ENCODE data around the gene MARCHF10. TPM values are rescaled to one million over a fixed set of nuclear protein-coding genes. Genes with fewer than 3 reads are reported as not detected.
A peak's percentile ranks its signal among the peaks of the same experiment; 100 is the strongest.

The MARCHF10 gene
- total RNA-seq, 6 donors from 2014 or later = 0.72 to 7.2 (median 3.2) TPM

DNA sequence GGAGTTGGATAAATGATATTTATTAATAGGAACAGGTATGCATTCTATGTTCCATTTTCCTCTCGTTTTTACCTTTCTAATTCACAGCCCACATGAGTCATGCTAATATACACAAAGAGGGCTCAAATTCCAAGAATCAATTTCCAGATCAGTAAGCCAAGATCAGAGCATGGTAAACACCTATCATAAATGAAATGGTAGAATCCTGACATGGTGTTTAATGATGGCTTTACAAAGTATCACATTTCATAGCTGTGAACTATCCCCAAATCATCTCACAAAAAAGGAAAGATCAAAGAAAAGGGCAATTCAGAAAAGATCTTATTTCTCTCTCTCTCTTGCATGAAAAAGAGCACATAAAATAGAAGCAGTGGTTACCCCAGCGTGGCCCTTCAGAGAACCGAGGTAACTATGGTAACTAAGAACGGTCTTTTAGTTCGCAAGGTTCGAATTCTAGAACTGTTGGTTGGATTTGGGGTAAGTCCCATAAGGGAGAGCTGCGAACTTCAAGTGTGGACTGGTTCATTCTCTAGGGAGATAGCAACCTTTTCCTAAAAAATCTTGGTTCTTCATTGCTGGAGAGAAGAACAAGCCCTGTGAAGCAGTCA is 73.0 kb downstream of the MARCHF10 start:
- H3K4me3 ChIP-seq = no peak overlapping the region
- no peaks in the 10 kb centered on the region for H3K36me3 ChIP-seq
- no peak overlapping the region for H3K27ac ChIP-seq
- WGBS, 2 donors = 78 to 80% methylated on average over 7 of the region's 7 CpGs
- H3K9me3 ChIP-seq = no peaks in the 10 kb centered on the region
- no peak for ATAC-seq (ENCODE audit: low FRiP score in 2 of 2)
- TF ChIP-seq EP300 (IDR thresholded peaks at IDR 0.05) (no peak), POLR2AphosphoS5 (IDR thresholded peaks at IDR 0.05) (no peak), POLR2A (IDR thresholded peaks at IDR 0.05) (no peak)
- TF ChIP-seq, protein P1, sequence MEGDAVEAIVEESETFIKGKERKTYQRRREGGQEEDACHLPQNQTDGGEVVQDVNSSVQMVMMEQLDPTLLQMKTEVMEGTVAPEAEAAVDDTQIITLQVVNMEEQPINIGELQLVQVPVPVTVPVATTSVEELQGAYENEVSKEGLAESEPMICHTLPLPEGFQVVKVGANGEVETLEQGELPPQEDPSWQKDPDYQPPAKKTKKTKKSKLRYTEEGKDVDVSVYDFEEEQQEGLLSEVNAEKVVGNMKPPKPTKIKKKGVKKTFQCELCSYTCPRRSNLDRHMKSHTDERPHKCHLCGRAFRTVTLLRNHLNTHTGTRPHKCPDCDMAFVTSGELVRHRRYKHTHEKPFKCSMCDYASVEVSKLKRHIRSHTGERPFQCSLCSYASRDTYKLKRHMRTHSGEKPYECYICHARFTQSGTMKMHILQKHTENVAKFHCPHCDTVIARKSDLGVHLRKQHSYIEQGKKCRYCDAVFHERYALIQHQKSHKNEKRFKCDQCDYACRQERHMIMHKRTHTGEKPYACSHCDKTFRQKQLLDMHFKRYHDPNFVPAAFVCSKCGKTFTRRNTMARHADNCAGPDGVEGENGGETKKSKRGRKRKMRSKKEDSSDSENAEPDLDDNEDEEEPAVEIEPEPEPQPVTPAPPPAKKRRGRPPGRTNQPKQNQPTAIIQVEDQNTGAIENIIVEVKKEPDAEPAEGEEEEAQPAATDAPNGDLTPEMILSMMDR (IDR thresholded peaks at IDR 0.05) = no peak
- no peak for DNase-seq
- H3K4me1 ChIP-seq = no peaks in the 10 kb centered on the region
- no peaks in the 10 kb centered on the region for H3K27me3 ChIP-seq

DNA sequence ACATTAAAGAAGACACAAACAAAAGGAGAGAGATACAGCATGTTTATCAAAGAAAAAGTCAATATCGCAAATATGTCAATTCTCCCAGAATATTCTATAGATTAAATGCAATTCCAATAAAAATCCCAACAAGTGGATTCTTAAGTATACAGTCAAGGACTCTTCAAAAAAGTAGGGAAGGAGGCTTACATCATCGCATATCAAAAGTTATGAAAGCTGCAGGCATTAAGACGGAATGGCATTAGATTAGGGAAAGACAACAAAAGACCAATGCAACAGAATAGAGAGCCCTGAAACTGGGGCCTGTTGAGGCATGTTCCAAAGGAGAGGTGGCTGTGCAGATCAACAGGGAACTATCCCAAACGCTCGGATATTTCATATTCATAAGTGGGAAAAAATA is 76.0 kb downstream of the MARCHF10 start:
- no peak for DNase-seq
- Histone ChIP-seq H3K4me3 (no peak overlapping the region), H3K27me3 (no peaks in the 10 kb centered on the region), H3K27ac (no peak overlapping the region), H3K4me1 (no peaks in the 10 kb centered on the region), H3K9me3 (no peaks in the 10 kb centered on the region), H3K36me3 (no peaks in the 10 kb centered on the region)
- no peak for TF ChIP-seq EP300 (IDR thresholded peaks at IDR 0.05)
- no peak for TF ChIP-seq POLR2AphosphoS5 (IDR thresholded peaks at IDR 0.05)
- TF ChIP-seq, protein P1 (IDR thresholded peaks at IDR 0.05) = no peak
- no peak for TF ChIP-seq POLR2A (IDR thresholded peaks at IDR 0.05)
- no peak for ATAC-seq (ENCODE audit: low FRiP score in 2 of 2)
- 50 to 71% methylated on average over 5 of the region's 5 CpGs for WGBS, 2 donors

DNA sequence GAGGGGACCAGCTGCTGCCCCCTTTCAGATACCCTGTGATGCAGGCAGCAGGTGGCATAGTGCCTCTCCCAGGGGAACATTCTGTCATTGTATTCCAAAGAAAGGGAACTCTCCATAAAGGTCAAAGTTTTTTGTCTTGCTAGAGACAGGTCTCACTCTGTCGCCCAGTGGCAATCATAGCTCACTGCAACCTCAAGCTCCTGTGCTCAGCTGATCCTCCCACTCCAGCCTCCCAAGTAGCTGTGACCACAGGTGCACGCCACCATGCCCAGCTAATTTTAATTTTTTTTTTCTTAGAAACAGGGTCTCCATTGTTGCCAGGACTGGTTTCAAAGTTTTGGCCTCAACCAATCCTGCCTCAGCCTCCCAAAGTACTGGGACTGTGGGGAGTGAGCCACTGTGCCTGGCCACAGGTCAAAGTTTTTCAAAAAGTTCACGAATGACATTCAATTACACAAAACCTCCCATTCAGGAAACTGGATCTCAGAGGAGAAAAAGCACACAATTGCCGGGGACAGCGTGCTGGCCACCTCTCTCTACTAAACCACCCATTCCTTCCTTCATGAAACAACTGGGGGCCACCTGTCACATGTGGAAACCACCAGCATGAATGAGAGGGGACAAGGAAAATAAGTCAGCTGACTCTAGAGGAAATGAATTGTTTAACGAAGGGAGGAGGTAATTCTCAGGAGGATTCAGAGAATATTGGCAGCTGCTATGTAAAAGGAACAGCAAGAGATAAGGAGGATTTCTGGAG is 80.0 kb downstream of the MARCHF10 start:
- WGBS, 2 donors = 58 to 65% methylated on average over 6 of the region's 6 CpGs
- Histone ChIP-seq H3K36me3 (no peaks in the 10 kb centered on the region), H3K4me1 (peaks cover 0 to 4% (median 0%) of the 10 kb centered on the region in 4 donors), H3K27ac (no peak overlapping the region), H3K9me3 (no peaks in the 10 kb centered on the region), H3K4me3 (no peak overlapping the region), H3K27me3 (no peaks in the 10 kb centered on the region)
- DNase-seq = no peak
- TF ChIP-seq, protein P1 (IDR thresholded peaks at IDR 0.05) = no peak
- no peak for TF ChIP-seq POLR2A (IDR thresholded peaks at IDR 0.05)
- TF ChIP-seq EP300 (IDR thresholded peaks at IDR 0.05) = no peak
- no peak for TF ChIP-seq POLR2AphosphoS5 (IDR thresholded peaks at IDR 0.05)
- ATAC-seq (ENCODE audit: low FRiP score in 2 of 2) = no peak

DNA sequence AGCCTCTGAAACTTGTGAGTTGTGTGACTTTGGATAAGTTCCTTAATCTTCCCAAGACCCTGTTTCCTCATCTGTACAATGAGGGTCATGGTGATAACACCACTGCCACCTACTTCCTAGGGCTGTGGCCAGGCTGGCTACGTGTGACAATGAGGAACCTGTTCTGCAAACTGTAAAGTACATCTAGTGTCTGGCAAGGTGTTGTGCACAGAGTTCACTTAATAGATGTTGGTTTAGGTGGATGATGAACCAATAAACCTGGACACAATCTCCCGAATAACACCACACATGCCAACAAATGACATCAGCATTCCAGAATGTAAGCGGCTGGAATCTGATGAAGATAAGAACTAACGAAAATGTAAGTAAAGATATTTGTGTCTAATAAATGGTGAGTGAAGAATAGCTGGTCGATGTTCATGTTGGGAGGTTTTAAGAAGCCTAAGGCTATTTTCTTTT is 82.3 kb downstream of the MARCHF10 start:
- no peaks in the 10 kb centered on the region for H3K36me3 ChIP-seq
- peaks cover 0 to 4% (median 0%) of the 10 kb centered on the region in 4 donors for H3K4me1 ChIP-seq
- no peak for DNase-seq
- no peaks in the 10 kb centered on the region for H3K9me3 ChIP-seq
- ATAC-seq (ENCODE audit: low FRiP score in 2 of 2) = peak in 1 of 2 donors; percentile 19
- H3K4me3 ChIP-seq = no peak overlapping the region
- H3K27ac ChIP-seq = no peak overlapping the region
- TF ChIP-seq EP300 (IDR thresholded peaks at IDR 0.05) (no peak), POLR2AphosphoS5 (IDR thresholded peaks at IDR 0.05) (no peak), POLR2A (IDR thresholded peaks at IDR 0.05) (no peak)
- TF ChIP-seq, protein P1 (IDR thresholded peaks at IDR 0.05) = no peak
- H3K27me3 ChIP-seq = no peaks in the 10 kb centered on the region
- WGBS, 2 donors = 51 to 52% methylated on average over 5 of the region's 5 CpGs
